OCI-M2 (cell line): ENCODE results near the gene LACRT.
"Not testable (repeated sequence)": the region's sequence is repeated elsewhere in the genome, so short reads cannot be mapped to it uniquely, and the experiment has no call there.

Source experiments
- DNase-seq: peaks from one replicate; lab custom pipeline; 2025; ENCODE audit not compliant: unreplicated experiment; lab: John Stamatoyannopoulos, UW

LACRT gene, protein sequence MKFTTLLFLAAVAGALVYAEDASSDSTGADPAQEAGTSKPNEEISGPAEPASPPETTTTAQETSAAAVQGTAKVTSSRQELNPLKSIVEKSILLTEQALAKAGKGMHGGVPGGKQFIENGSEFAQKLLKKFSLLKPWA

DNA sequence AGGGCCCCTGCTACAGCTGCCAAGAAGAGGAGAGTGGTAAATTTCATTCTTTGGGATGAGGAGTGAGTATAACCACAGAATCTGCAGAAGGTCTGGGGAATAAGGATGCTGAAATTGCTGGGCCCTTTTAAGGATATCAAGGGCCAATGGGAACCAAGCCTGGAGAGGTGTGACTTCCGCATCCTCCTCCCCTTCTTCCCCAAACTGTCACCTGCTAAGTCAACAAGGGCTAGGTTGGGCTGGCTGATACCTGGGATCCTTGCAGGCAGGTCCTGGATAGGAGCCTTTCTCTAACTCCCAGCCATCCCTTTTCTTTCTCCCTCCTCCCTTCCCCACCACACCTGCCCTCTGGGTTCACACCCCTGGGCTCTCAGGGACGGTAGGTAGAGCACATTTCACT is at the start of gene LACRT:
Gene LACRT, minus strand, starts transcription at position 101 of the 400 bp plus-strand sequence. Its CDS starts 54 bp downstream, at position 47.
- DNase-seq: no peak

DNA sequence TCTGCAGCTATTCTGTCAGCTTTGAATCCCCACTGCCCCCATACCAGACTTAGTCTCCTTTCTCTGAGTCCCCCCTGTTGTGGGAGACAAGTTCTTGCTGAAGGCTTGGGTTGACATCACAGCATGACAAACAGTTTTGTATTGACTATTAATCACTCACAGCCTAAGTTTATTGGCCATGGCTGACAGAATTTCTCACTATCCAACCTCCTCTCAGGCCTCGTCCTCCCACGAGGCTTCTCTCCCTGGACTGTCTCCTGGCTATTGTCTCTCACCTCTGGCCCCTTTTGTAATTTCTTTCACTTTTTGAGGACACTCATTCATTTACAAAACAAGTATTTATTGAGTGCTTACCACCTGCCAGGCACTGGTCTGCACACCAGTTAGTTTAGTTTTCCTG is 48.7 kb upstream of the LACRT start:
- no peak for DNase-seq

- DNase-seq: no peak
Measured at GRCh38 chr12:54682674-54683073, 48.0 kb upstream of the LACRT start.

GRCh38 chr12:54680374-54680773 is 45.7 kb upstream of the LACRT start:
- no peak for DNase-seq

GRCh38 chr12:54678131-54678530 is 43.4 kb upstream of the LACRT start:
- DNase-seq: no peak

DNA sequence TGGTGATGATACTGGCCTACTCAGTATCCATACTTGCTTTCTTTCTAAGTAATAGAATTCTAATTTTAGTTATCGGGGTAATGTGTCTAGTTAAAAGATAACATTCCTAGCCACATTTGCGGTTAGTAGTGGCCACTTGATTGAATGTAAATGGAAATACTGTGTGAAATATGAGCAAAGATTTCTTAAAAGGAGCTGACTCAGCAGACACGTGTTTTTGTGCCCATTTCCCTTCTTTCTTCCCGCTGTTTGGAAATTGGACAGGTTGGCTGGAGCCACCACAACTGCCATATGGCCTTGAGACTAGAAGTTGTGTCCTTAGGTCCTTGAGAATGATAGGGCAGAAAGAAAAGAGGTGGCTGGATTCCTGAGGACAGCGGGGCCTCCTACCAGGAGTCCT is 33.2 kb upstream of the LACRT start:
- DNase-seq: no peak

GRCh38 chr12:54666008-54666407 is 31.3 kb upstream of the LACRT start:
- DNase-seq: no peak

- not testable (repeated sequence) for DNase-seq
Measured at GRCh38 chr12:54665022-54665635, 30.4 kb upstream of the LACRT start.

- no peak for DNase-seq
Measured at GRCh38 chr12:54663603-54664002, 28.9 kb upstream of the LACRT start.

DNA sequence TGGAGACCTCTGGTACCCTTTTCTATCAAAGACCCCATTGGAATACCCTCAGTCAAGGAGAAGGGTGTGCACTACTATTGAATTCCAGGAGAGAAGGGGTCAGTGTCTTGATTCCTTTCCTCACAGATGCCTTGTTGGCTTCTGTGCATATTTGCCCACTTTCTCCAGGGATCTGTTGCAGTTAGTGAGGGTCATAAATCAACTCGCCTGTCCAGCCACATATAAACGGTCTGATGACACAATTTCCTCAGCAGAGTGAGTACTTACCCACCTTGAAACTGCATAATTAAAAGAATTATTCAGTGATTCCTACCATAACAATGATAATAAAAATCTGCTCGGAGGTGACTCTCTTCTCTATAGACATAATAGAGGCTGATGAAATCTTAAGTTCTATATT is 27.3 kb upstream of the LACRT start:
- no peak for DNase-seq

DNA sequence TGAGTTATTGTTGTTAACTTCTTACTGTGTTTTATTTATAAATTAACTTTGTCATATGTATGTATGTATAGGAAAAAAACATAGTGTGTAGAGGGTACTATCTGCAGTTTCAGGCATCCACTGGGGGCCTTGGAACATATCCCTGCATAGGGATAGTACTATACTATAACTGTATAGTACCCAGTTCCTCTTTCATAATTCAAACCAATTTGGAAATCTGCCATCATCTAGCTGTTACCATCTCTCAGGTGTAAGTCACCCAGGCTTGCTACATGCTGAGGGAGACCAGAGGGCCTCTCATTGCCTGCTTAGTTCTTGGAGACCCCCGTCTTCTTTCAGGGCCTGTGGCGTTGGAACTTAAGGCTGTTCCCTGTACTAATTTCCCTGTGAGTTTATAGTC is 26.4 kb upstream of the LACRT start:
- DNase-seq: no peak

GRCh38 chr12:54660320-54660962 is 25.7 kb upstream of the LACRT start:
- no peak for DNase-seq

- DNase-seq: no peak
Measured at GRCh38 chr12:54658306-54659264, 23.9 kb upstream of the LACRT start.

- DNase-seq: no peak
Measured at GRCh38 chr12:54657105-54657607, 22.5 kb upstream of the LACRT start.

DNA sequence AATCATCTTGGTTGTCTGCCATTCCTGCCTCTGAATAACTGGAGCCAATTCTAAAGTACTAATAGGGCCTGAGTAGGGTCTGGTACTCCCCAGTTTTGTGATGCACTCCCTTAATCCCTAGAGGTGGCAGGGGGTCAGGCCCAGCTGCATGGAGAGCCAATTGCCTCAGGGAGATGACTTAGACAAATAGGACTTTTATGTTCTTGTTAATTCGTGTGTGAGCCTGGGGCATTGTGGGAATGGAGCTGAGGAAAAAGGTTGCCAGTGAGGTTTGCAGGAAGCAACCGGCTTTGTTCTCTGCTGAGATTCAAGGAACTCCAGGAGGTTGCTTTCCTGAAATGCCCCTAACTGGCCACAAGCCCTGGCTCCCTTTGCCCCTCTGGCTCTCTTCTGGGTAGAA is 20.2 kb upstream of the LACRT start:
- no peak for DNase-seq

GRCh38 chr12:54653025-54653424 is 18.3 kb upstream of the LACRT start:
- DNase-seq: no peak

- DNase-seq: no peak
Measured at GRCh38 chr12:54650889-54651288, 16.2 kb upstream of the LACRT start.

DNA sequence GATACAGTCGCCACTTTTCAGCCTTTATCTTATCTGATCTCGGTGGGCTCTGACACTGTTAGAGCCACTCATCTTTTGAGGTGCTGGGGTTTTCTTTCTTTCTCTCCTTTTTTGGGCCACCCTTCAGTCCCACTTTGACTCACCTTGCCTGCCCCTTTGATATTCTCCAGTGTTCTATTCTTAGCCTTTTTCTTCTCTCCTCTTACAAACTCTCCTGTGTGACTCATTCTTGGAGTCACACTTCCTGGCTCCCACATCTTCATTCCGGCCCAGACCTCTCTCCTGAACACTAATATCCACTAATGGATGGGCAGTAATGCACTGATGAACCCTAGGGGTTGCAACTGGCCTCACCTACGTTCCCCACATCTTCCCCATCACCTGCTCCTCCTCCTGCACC is 15.7 kb upstream of the LACRT start:
- DNase-seq: no peak

DNA sequence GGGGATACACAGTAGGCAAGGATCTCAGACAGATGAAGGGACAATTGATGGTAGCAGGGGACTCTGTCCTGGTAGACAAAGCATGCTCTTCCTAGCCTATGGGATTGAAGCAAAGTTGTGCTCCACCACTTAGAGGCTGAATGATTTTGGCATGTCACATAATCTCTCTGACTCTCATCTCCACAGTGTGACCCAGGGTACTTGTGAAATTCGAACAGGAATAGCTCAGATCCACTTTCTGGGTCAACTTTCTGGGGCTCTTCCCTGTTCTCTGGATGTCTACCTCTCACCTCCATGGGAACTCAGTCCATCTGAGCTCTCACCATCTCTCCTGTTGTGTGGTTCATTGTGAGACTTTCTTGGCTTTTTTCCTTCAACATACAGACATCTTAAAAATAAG is 15.1 kb upstream of the LACRT start:
- no peak for DNase-seq

DNA sequence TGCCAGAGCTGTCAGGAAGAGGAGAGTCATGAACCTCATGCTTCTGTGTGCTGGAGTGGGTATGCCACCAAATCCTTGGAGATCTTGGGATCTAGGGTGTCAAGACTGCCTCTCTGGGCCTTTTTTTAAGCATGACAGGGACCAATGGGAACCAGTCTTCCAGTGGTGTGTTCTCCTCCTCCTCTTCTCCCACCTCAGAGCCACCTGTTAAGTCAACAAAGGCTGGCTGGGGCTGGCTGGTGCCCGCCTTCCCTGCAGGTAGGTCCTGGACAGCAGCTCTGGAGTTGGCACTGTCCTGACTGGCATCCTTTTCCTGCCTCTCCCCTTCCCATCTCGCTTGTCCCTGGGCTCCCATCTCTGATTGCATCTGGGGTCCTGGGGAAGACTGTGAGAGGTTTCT is 13.6 kb upstream of the LACRT start, which contains the start of gene DCD:
Gene DCD, minus strand, starts transcription at position 101 of the 400 bp plus-strand sequence. Its CDS starts 62 bp downstream, at position 39.
- no peak for DNase-seq

DNA sequence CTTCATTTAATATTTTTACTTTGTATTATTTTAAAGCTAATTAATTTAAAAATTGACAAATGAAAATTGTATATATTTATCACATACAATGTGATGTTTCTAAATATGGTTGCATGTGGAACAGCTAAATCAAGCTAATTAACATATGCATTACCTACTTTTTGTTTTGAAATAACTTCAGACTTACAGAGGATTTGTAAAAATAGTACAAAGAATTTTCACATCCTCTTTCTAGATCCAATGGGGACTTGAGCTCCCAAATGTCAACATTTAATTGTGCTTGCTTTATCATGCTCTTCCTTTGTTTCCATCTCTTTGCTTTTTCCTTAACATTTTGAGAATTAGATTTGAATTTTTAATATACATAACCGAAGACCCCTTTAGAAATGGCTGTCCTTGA is 6.9 kb upstream of the LACRT start:
- DNase-seq: no peak
